ENCODE measurements around the gene PARG.
"Not testable (repeated sequence)": the region's sequence is repeated elsewhere in the genome, so short reads cannot be mapped to it uniquely, and the experiment has no call there.

The PARG gene

GRCh38 chr10:49900406-49900805 lies 41.4 kb downstream of the PARG start:
- not testable (repeated sequence) for DNase-seq

DNA sequence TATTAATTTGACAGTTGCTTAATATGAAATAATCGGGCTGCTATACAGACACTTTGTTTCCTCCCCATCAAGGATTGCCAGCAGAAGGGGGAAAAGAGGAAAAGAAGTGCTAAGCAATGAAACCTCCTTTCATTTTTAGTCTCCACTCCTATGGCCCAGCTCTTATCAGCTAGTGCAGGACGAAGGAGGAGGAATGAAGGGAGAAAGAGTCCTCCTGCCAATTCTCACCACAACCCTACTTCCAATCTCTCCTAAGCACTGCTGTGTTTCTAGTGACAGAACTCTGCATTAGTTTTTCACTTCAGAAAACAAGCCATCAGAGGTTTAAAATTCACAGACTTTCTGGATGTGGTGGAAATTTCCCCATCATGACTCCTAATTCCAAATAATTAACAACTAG lies 41.8 kb downstream of the PARG start:
- DNase-seq: not testable (repeated sequence)

DNA sequence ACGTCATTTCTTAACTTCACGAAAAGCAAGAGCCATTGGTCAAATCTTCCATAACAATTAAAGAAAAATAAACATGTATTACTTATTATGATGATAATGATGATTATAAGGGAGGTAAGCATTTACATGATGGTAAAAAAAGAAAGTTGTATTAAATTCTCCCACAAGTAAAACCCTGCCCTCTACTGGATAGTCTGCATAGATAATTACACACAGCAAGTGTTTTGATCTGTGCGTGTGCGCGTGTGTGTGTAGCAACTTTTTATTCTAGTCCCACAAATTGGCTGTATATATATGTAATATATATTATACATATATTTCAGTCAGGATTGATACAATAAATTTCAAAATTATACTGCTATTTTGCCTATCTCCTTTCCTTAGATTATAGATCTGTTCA lies 51.8 kb downstream of the PARG start:
- DNase-seq: not testable (repeated sequence)

- DNase-seq: not testable (repeated sequence)
Observed at GRCh38 chr10:49884739-49885331, 57.0 kb downstream of the PARG start.

GRCh38 chr10:49883852-49884251 lies 58.0 kb downstream of the PARG start:
- DNase-seq: not testable (repeated sequence)

- DNase-seq: not testable (repeated sequence)
Observed at GRCh38 chr10:49882327-49882726, 59.5 kb downstream of the PARG start.

- not testable (repeated sequence) for DNase-seq
Observed at GRCh38 chr10:49872740-49873139, 69.1 kb downstream of the PARG start.

DNA sequence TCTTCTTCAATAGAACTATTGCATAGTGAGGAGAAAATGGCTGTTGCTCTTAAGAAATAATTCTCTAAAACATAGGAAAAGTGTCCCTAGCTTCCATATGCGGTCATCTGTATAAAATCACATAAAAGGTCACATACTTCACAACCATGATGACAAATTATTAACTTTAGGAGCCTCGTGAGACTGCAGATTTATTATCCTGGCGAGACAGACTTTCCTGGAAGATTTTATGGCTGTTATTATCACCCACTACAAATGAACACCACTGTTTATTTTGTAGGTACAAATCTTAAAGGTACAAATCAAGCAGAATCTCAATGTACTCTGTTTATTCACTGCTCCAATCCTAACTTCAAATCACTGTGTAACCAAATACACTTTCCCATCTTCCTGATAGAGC lies 70.4 kb downstream of the PARG start:
- not testable (repeated sequence) for DNase-seq

- DNase-seq: not testable (repeated sequence)
Observed at GRCh38 chr10:49859933-49860332, 81.9 kb downstream of the PARG start.

DNA sequence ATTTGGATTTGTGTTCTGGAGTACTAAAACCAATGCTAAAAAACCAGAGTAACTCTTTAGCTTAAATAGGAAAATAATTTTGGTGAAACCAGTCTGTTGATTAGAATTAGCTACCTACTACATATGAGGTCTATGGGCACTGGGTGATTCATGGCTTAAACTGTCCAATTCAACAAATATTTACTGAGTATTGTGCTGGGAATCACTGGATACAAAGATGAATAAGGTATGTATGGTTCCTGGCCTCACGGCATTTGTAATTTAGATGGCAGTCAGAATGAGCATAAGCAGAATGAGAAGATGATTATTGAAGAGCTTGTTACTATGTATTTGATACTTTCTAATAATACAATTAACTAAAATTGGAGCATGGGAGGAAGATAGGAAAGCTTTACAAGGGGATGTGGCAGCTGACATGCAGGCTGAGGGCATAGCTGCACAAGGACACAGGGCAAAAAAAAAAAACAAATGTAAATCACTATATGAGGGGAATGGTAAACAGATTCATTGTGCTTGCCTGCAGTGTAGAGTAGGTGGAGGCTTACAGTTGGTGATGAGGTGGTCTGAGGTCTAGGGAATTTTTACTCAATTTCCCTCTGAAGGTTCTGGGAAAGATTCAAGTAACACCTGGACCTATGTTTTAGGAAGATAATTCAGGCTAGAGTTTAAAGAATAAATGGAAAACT lies 83.0 kb downstream of the PARG start:
- DNase-seq: not testable (repeated sequence)

DNA sequence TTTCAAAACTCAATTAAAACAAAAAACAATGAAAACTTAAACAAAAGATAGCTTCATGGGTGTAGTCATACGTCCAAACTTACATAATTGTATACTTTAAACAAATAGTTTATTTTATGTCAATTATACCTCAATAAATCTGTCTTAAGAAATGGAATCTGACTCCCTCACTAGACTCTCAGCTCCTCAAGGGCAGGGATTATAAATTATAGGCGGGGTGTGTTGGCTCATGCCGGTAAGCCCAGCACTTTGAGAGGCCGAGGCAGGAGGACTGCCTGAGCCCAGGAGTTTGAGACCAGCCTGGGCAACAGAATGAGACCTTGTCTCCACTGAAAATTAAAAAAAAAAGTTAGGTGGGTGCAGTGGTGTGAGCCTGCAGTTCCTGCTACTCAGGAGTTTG lies 92.3 kb downstream of the PARG start:
- DNase-seq: not testable (repeated sequence)

DNA sequence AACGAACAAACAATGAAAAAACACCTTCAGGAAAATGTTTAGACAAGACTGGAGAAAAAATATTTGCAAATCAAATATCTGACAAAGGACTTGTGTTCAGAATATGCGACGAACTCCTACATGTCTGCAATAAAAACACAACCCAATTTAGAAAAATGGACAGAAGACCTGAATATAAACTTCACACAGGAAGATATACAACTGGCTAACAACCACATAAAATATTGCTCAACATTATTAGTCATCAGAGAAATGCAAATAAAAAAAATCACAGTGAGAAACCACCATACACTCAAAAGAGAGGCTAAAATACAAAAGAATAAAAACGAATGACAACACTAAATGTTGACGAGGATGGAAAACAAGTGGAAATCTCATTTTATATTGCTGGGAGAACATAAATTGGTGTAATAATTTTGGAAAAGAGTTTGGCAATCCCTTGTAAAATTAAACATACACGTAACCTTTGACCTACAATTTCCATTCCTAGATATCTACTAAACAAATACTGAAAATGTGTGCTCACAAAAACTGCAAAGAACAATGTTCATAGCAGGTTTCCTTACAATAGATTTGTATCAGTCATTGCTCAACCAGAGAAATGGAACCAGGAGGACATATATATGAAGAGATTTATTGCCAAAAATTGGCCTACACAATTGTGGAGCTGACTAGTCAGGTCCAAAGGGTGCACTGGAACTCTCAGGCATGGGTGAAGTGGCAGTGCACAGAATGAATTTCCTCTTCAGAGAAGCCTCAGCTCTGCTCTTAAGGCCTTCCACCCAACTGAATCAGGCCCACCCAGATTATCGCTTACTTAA lies 96.8 kb downstream of the PARG start:
- DNase-seq: no peak

DNA sequence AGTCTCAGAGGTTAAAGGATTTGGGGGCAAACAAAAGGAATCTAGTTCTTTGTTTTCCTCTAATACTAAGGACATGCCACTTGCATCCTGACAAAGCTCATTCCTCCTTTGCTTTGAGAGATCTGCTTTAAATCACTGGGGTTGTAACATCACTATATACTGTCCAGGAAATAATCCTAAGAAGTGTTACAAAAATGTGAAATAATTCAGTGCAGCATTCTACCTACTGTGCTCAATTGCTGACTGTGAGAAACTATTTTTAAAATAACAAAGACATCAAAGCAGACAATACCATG lies 99.5 kb downstream of the PARG start:
- DNase-seq: not testable (repeated sequence)

- no peak for DNase-seq
Observed at GRCh38 chr10:49841615-49842332, 100.1 kb downstream of the PARG start.

DNA sequence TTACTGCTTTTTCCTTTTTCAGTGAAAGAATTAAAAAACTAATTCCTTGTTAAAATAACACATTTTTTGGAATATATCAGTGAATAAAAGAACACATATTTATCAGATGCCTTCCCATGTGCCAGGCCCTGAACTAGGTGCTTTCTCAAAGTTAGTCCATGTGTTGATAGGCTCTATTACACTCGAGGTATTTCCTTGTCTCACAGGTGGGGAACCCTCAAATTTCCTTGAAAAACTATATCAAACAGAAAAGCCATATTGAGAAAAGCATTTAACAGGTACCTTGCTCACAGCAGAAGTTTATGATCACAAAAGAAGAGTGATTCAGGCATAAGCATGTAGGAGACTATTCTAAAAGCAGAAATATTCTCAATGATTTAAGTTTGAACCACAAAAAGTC lies 104.1 kb downstream of the PARG start:
- no peak for DNase-seq

DNA sequence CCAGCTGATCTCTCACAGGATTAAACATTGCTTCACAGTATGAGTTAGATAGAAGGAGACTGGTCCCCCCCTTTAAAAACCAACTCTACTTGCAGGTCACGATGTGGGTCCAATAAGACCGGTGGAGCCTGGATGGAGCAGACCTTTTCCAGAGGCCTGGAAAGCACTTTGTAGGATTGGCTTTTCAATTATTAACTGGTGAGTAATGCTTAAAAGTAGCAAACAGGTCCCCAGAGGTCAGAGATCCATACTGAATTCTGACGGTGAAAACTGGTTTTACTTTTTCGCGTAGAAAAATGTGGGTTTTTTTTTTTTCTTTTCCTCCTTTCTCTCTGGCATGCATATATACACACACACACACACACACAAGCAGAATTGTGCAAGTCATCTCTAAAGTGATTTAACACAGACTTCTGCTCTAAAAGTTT lies 104.8 kb downstream of the PARG start:
- DNase-seq: no peak

GRCh38 chr10:49834976-49835375 lies 106.9 kb downstream of the PARG start:
- no peak for DNase-seq

- no peak for DNase-seq
Observed at GRCh38 chr10:49834201-49834600, 107.6 kb downstream of the PARG start.

DNA sequence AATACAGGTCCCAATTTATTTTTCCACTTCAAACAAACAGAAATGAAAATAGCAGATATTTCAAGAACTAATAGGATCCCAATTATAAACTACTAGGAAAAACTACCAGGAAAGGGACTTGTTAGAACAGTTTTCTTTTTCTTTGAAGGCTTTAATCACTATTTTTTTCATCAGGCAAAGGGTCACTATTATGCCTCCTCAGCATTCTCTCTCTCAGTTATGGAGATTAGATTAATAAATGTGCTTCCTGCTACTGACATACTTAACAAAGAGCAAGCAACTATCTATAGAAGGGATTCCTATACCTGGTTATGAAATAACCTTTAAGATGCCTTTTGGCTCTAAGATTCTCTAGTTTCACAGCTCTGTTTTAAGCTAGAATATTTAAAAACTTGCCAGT lies 108.7 kb downstream of the PARG start:
- no peak for DNase-seq

DNA sequence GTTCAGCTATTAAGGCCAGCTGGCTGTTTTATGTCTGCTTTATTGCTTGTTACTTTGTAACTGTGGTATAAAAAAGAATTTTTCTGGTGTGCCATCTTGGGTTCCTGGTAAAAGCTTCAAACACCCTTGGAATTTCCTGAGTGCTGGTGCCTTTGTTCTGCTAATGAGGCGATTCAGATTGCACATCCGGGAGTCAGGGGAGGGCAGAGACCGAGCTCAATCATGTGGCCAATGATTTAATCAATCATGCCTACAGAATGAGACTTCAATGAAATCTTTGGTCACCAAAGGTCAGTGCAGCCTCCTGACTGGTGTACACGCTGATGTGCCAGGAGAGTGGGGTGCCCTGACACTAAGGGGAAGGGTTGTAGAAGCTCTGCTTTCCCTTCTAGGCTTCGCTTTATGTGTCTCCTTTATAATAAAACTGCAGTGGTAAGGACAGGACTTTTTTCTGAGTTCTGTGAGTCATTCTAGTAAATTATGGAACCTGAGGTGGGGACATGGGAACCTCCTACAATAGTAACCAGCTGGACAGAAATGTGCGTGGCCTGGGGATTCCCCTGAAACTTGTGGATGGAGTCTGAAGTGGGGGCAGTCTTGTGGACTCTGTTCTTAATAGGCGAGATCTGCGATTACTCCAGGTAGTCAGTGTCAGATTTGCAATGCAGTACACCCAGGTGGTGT lies 110.3 kb downstream of the PARG start:
- DNase-seq: no peak

GRCh38 chr10:49830846-49831245 lies 111.0 kb downstream of the PARG start:
- no peak for DNase-seq

- no peak for DNase-seq
Observed at GRCh38 chr10:49830016-49830415, 111.8 kb downstream of the PARG start.

- no peak for DNase-seq
Observed at GRCh38 chr10:49827297-49827696, 114.5 kb downstream of the PARG start.

Data from CD4-positive, alpha-beta T cell treated with Interleukin-10 for 1 hour (primary cell).